ENCODE measurements around the gene CAPNS1.
A peak's percentile ranks its signal among the peaks of the same experiment; 100 is the strongest.

Gene CAPNS1

GRCh38 chr19:36101550-36102327 lies 38.1 kb upstream of the CAPNS1 start:
- peaks cover 22% of the 10 kb centered on the region; the same call in 1 of the 2 replicates for H3K36me3 ChIP-seq (ENCODE audit: insufficient read depth, low read length)
- no peak overlapping the region for H3K27ac ChIP-seq
- H3K9me3 ChIP-seq (ENCODE audit: low read depth, low read length), result no peaks in the 10 kb centered on the region
- H3K4me3 ChIP-seq, result no peak overlapping the region
- DNase-seq (ENCODE audit: low read depth, low spot score), result no peak
- TF ChIP-seq EZH2 (IDR thresholded peaks at IDR 0.05) (no peak), FOXP2 (optimal IDR thresholded peaks at IDR 0.05; ENCODE audit: control extremely low read depth, extremely low read length, insufficient read depth) (no peak), POLR2AphosphoS5 (IDR thresholded peaks at IDR 0.05; ENCODE audit: borderline replicate concordance, low read depth, low read length) (no peak)
- H3K9ac ChIP-seq (ENCODE audit: insufficient read length), result no peak overlapping the region

GRCh38 chr19:36103040-36103626 lies 36.7 kb upstream of the CAPNS1 start:
- H3K36me3 ChIP-seq (ENCODE audit: insufficient read depth, low read length), result peaks cover 17% of the 10 kb centered on the region; the same call in 1 of the 2 replicates
- no peak overlapping the region for H3K27ac ChIP-seq
- no peak for TF ChIP-seq POLR2AphosphoS5 (IDR thresholded peaks at IDR 0.05; ENCODE audit: borderline replicate concordance, low read depth, low read length)
- TF ChIP-seq EZH2 (IDR thresholded peaks at IDR 0.05), result no peak
- TF ChIP-seq FOXP2 (optimal IDR thresholded peaks at IDR 0.05; ENCODE audit: control extremely low read depth, extremely low read length, insufficient read depth), result no peak
- no peak overlapping the region for H3K9ac ChIP-seq (ENCODE audit: insufficient read length)
- DNase-seq (ENCODE audit: low read depth, low spot score), result no peak
- no peaks in the 10 kb centered on the region for H3K9me3 ChIP-seq (ENCODE audit: low read depth, low read length)
- H3K4me3 ChIP-seq, result no peak overlapping the region

- no peak for DNase-seq (ENCODE audit: low read depth, low spot score)
- no peak overlapping the region for H3K27ac ChIP-seq
Observed at GRCh38 chr19:36103842-36104552, 35.9 kb upstream of the CAPNS1 start.

GRCh38 chr19:36106441-36106840 lies 33.4 kb upstream of the CAPNS1 start:
- Histone ChIP-seq H3K9ac (ENCODE audit: insufficient read length) (no peak overlapping the region), H3K36me3 (ENCODE audit: insufficient read depth, low read length) (peaks cover 17% of the 10 kb centered on the region; the same call in 1 of the 2 replicates), H3K4me3 (no peak overlapping the region), H3K27ac (0 out of 2 replicates have a peak overlapping the region, but pooled peaks have one; percentile 31), H3K9me3 (ENCODE audit: low read depth, low read length) (no peaks in the 10 kb centered on the region)
- no peak for TF ChIP-seq FOXP2 (optimal IDR thresholded peaks at IDR 0.05; ENCODE audit: control extremely low read depth, extremely low read length, insufficient read depth)
- TF ChIP-seq EZH2 (IDR thresholded peaks at IDR 0.05), result no peak
- TF ChIP-seq POLR2AphosphoS5 (IDR thresholded peaks at IDR 0.05; ENCODE audit: borderline replicate concordance, low read depth, low read length), result no peak
- no peak for DNase-seq (ENCODE audit: low read depth, low spot score)

More at GRCh38 chr19:36103842-36104552, 35.9 kb upstream of the CAPNS1 start:
- no peak overlapping the region for H3K9ac ChIP-seq (ENCODE audit: insufficient read length)
- H3K9me3 ChIP-seq (ENCODE audit: low read depth, low read length), result no peaks in the 10 kb centered on the region
- no peak overlapping the region for H3K4me3 ChIP-seq
- H3K36me3 ChIP-seq (ENCODE audit: insufficient read depth, low read length), result peaks cover 17% of the 10 kb centered on the region; the same call in 1 of the 2 replicates
- TF ChIP-seq POLR2AphosphoS5 (IDR thresholded peaks at IDR 0.05; ENCODE audit: borderline replicate concordance, low read depth, low read length), result no peak

- no peaks in the 10 kb centered on the region for H3K9me3 ChIP-seq (ENCODE audit: low read depth, low read length)
- TF ChIP-seq POLR2AphosphoS5 (IDR thresholded peaks at IDR 0.05; ENCODE audit: borderline replicate concordance, low read depth, low read length), result no peak
- TF ChIP-seq EZH2 (IDR thresholded peaks at IDR 0.05), result no peak
- TF ChIP-seq FOXP2 (optimal IDR thresholded peaks at IDR 0.05; ENCODE audit: control extremely low read depth, extremely low read length, insufficient read depth), result no peak
- no peak overlapping the region for H3K27ac ChIP-seq
- H3K36me3 ChIP-seq (ENCODE audit: insufficient read depth, low read length), result peaks cover 17% of the 10 kb centered on the region; the same call in 1 of the 2 replicates
- no peak overlapping the region for H3K4me3 ChIP-seq
- H3K9ac ChIP-seq (ENCODE audit: insufficient read length), result no peak overlapping the region
- no peak for DNase-seq (ENCODE audit: low read depth, low spot score)
Observed at GRCh38 chr19:36106991-36107390, 32.9 kb upstream of the CAPNS1 start.

- DNase-seq (ENCODE audit: low read depth, low spot score), result no peak
- Histone ChIP-seq H3K9ac (ENCODE audit: insufficient read length) (no peak overlapping the region), H3K9me3 (ENCODE audit: low read depth, low read length) (no peaks in the 10 kb centered on the region), H3K27ac (no peak overlapping the region), H3K36me3 (ENCODE audit: insufficient read depth, low read length) (peaks cover 23% of the 10 kb centered on the region; the same call in 1 of the 2 replicates), H3K4me3 (no peak overlapping the region)
- TF ChIP-seq EZH2 (IDR thresholded peaks at IDR 0.05) (no peak), POLR2AphosphoS5 (IDR thresholded peaks at IDR 0.05; ENCODE audit: borderline replicate concordance, low read depth, low read length) (no peak), FOXP2 (optimal IDR thresholded peaks at IDR 0.05; ENCODE audit: control extremely low read depth, extremely low read length, insufficient read depth) (no peak)
Observed at GRCh38 chr19:36108684-36109083, 31.2 kb upstream of the CAPNS1 start.

GRCh38 chr19:36110487-36111199 lies 29.2 kb upstream of the CAPNS1 start, which contains the start of gene OVOL3:
TSS of gene OVOL3 (plus strand) at chr19:36111143. CDS start at chr19:36111203, 60 bp downstream.
- Histone ChIP-seq H3K4me3 (no peak within 1 kb of the TSS), H3K9me3 (ENCODE audit: low read depth, low read length) (no peaks in the 10 kb centered on the region), H3K27ac (no peak within 1 kb of the TSS), H3K9ac (ENCODE audit: insufficient read length) (no peak within 1 kb of the TSS), H3K36me3 (ENCODE audit: insufficient read depth, low read length) (peaks cover 7% of the 10 kb centered on the region; the same call in 1 of the 2 replicates)
- no peak for DNase-seq (ENCODE audit: low read depth, low spot score)
- TF ChIP-seq POLR2AphosphoS5 (IDR thresholded peaks at IDR 0.05; ENCODE audit: borderline replicate concordance, low read depth, low read length) (no peak), FOXP2 (optimal IDR thresholded peaks at IDR 0.05; ENCODE audit: control extremely low read depth, extremely low read length, insufficient read depth) (no peak), EZH2 (IDR thresholded peaks at IDR 0.05) (no peak)

Data from SK-N-MC (cell line).